Measurements from ENCODE around the gene FKBP1A.

The FKBP1A gene

GRCh38 chr20:1376408-1377270 is 16.2 kb downstream of the FKBP1A start:
- Histone ChIP-seq H3K27ac (no peak overlapping the region), H3K9me3 (ENCODE audit: severe bottlenecking) (no peaks in the 10 kb centered on the region), H3K36me3 (peaks cover 21% of the 10 kb centered on the region), H3K4me3 (ENCODE audit: low read depth, low read length) (no peak overlapping the region), H3K27me3 (ENCODE audit: insufficient read depth, low read depth, severe bottlenecking) (no peaks in the 10 kb centered on the region)
- no peak for DNase-seq
- TF ChIP-seq, protein P1, sequence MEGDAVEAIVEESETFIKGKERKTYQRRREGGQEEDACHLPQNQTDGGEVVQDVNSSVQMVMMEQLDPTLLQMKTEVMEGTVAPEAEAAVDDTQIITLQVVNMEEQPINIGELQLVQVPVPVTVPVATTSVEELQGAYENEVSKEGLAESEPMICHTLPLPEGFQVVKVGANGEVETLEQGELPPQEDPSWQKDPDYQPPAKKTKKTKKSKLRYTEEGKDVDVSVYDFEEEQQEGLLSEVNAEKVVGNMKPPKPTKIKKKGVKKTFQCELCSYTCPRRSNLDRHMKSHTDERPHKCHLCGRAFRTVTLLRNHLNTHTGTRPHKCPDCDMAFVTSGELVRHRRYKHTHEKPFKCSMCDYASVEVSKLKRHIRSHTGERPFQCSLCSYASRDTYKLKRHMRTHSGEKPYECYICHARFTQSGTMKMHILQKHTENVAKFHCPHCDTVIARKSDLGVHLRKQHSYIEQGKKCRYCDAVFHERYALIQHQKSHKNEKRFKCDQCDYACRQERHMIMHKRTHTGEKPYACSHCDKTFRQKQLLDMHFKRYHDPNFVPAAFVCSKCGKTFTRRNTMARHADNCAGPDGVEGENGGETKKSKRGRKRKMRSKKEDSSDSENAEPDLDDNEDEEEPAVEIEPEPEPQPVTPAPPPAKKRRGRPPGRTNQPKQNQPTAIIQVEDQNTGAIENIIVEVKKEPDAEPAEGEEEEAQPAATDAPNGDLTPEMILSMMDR (IDR thresholded peaks at IDR 0.05; ENCODE audit: low read depth, low read length): no peak

DNA sequence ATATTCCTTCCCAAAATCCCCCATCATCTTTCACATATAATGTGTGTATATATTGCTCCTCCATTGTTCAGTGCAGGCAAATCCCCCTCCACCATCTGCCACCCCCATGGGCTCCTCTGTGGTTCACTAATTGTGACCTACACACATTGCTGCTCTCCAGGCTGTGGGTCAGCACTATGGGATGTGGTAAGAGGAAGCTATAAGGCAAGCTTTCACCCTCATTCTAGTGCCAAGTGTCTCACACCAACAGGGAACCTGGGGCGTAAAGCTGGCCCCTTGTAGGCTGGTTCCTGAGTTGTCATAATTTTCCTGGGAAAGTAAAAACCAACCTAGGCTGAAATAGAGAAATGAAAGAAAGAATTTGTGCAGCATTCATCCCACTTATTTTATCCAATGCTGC is 16.8 kb downstream of the FKBP1A start:
- no peak overlapping the region for H3K4me3 ChIP-seq (ENCODE audit: low read depth, low read length)
- no peak overlapping the region for H3K27ac ChIP-seq
- no peak for DNase-seq
- TF ChIP-seq, protein P1 (IDR thresholded peaks at IDR 0.05; ENCODE audit: low read depth, low read length): no peak
- no peaks in the 10 kb centered on the region for H3K27me3 ChIP-seq (ENCODE audit: insufficient read depth, low read depth, severe bottlenecking)
- peaks cover 25% of the 10 kb centered on the region for H3K36me3 ChIP-seq
- H3K9me3 ChIP-seq (ENCODE audit: severe bottlenecking): no peaks in the 10 kb centered on the region

DNA sequence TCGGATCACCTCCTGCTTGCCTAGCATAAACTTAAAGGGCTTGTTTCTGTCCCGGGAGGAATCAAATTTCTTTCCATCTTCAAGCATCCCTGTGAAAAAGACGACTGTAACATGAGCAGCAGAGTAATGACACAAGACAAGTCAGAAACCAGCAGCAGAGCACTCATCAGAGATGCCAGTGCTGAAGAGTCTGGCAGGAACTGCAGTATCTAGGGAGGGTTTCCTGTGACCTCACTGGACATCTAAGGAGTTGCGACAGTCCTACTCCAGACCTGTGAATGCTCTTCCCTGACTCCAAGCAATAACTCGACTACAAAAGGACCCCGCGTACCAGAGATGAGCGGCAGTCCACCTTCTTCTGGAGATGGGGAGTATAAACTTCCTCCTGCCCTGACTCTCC is 17.3 kb downstream of the FKBP1A start:
- Histone ChIP-seq H3K9me3 (ENCODE audit: severe bottlenecking) (no peaks in the 10 kb centered on the region), H3K27ac (no peak overlapping the region), H3K36me3 (peaks cover 25% of the 10 kb centered on the region), H3K4me3 (ENCODE audit: low read depth, low read length) (no peak overlapping the region), H3K27me3 (ENCODE audit: insufficient read depth, low read depth, severe bottlenecking) (no peaks in the 10 kb centered on the region)
- no peak for DNase-seq
- TF ChIP-seq, protein P1 (IDR thresholded peaks at IDR 0.05; ENCODE audit: low read depth, low read length): no peak

DNA sequence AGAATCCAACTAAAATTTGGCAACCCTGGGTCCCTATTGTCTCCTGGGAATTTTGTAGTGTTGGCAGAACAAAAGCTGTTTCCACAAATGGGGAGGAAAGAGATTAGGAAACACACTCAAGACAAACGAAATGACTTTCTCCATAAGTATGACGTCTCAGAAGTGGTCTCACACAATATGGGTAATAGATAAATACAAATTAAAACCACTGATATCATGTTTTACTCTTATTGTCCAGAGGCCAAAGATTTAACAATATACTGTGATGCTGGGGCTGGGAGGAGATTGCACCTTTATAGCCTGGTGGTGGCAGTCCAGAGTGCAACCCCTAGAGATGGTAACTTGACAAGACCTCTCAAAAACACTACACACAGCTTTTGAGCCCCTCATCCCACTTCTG is 18.6 kb downstream of the FKBP1A start:
- no peak overlapping the region for H3K27ac ChIP-seq
- TF ChIP-seq, protein P1 (IDR thresholded peaks at IDR 0.05; ENCODE audit: low read depth, low read length): no peak
- H3K9me3 ChIP-seq (ENCODE audit: severe bottlenecking): no peaks in the 10 kb centered on the region
- peaks cover 25% of the 10 kb centered on the region for H3K36me3 ChIP-seq
- no peaks in the 10 kb centered on the region for H3K27me3 ChIP-seq (ENCODE audit: insufficient read depth, low read depth, severe bottlenecking)
- DNase-seq: no peak
- no peak overlapping the region for H3K4me3 ChIP-seq (ENCODE audit: low read depth, low read length)

DNA sequence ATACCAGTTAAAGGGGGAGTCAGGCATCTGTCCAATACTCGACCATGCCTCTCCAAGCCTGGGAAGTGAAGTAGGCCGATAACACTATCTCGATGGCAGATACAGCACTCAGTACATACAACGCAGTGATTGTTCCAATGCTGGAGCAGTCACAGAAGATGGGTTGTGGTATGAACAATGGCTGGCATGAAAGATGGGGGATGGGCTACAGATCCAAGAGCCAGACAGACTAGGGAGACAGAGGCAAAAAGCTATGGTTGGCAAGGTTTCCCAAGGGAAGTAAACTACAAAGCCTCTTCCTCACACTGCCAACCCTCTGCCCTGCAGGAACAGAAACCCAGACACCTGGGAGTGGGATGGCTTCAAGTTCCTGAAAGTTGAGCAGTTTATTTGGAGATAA is 19.2 kb downstream of the FKBP1A start:
- H3K9me3 ChIP-seq (ENCODE audit: severe bottlenecking): no peaks in the 10 kb centered on the region

More for the DNA sequence above, 19.2 kb downstream of the FKBP1A start:
- Histone ChIP-seq H3K27me3 (ENCODE audit: insufficient read depth, low read depth, severe bottlenecking) (no peaks in the 10 kb centered on the region), H3K4me3 (ENCODE audit: low read depth, low read length) (no peak overlapping the region), H3K36me3 (peaks cover 26% of the 10 kb centered on the region), H3K27ac (no peak overlapping the region)
- TF ChIP-seq, protein P1 (IDR thresholded peaks at IDR 0.05; ENCODE audit: low read depth, low read length): no peak
- no peak for DNase-seq

Measured in WERI-Rb-1 (cell line).